Activated T-cell treated with anti-CD3 and anti-CD28 coated beads for 1 hour (primary cell): ENCODE data around the gene PKLR.
"Not testable (repeated sequence)": the region's sequence is repeated elsewhere in the genome, so short reads cannot be mapped to it uniquely, and the experiment has no call there.

Source experiments
- DNase-seq: peaks from one replicate; pipeline ENCODE4 v3.0.0-alpha.2; 2020; ENCODE audit warnings: low read depth

Gene PKLR

GRCh38 chr1:155301342-155301841 lies at the start of gene PKLR:
TSS of gene PKLR (minus strand) at chr1:155301438. CDS start at chr1:155301395, 43 bp downstream.
- no peak for DNase-seq

GRCh38 chr1:155342842-155343241 lies 41.6 kb upstream of the PKLR start:
- no peak for DNase-seq

- no peak for DNase-seq
Observed at GRCh38 chr1:155339515-155340097, 38.4 kb upstream of the PKLR start.

GRCh38 chr1:155334962-155335361 lies 33.7 kb upstream of the PKLR start:
- DNase-seq: no peak

- DNase-seq: no peak
Observed at GRCh38 chr1:155329980-155330598, 28.9 kb upstream of the PKLR start.

- DNase-seq: not testable (repeated sequence)
Observed at GRCh38 chr1:155328856-155329255, 27.6 kb upstream of the PKLR start.

- DNase-seq: no peak
Observed at GRCh38 chr1:155327981-155328380, 26.7 kb upstream of the PKLR start.

- DNase-seq: no peak
Observed at GRCh38 chr1:155326631-155327037, 25.4 kb upstream of the PKLR start.

- no peak for DNase-seq
Observed at GRCh38 chr1:155326020-155326526, 24.8 kb upstream of the PKLR start.

- no peak for DNase-seq
Observed at GRCh38 chr1:155325603-155325893, 24.3 kb upstream of the PKLR start.

- DNase-seq: peak; percentile 16
Observed at GRCh38 chr1:155324717-155325602, 23.7 kb upstream of the PKLR start.

- peak; percentile 75 for DNase-seq
Observed at GRCh38 chr1:155324037-155324716, 22.9 kb upstream of the PKLR start.

- peak; percentile 72 for DNase-seq
Observed at GRCh38 chr1:155323729-155324036, 22.4 kb upstream of the PKLR start.

- peak; percentile 92 for DNase-seq
Observed at GRCh38 chr1:155322953-155323728, 21.9 kb upstream of the PKLR start.

GRCh38 chr1:155322571-155322952 lies 21.3 kb upstream of the PKLR start:
- no peak for DNase-seq

GRCh38 chr1:155321639-155322503 lies 20.6 kb upstream of the PKLR start:
- no peak for DNase-seq

- peak; percentile 62 for DNase-seq
Observed at GRCh38 chr1:155320661-155321617, 19.7 kb upstream of the PKLR start, which contains the start of gene RUSC1. TSS of gene RUSC1 (plus strand) at chr1:155320894. CDS start at chr1:155321774, 880 bp downstream.

- DNase-seq: no peak
Observed at GRCh38 chr1:155320252-155320651, 19.0 kb upstream of the PKLR start.

- no peak for DNase-seq
Observed at GRCh38 chr1:155319536-155319935, 18.3 kb upstream of the PKLR start.
